HEK293 (cell line): Measurements from ENCODE around the gene COL9A3.

Source experiments
- CTCF ChIA-PET: fragments of 350-600 bp; formaldehyde crosslinking; extraction: SDS; loops from one replicate; lab custom pipeline; 2021; ENCODE audit warnings: antibody characterized with exemption; lab: Yijun Ruan, JAX
- POLR2A ChIA-PET: fragments of 300-600 bp; formaldehyde crosslinking; extraction: SDS; loops from one replicate; lab custom pipeline; 2020; ENCODE audit warnings: antibody characterized with exemption, inconsistent platforms; lab: Yijun Ruan, JAX
- H3K27ac ChIP-seq: fragments of 200-500 bp; sonication (Bioruptor generic); 2 replicates; pipeline ENCODE4 v1.5.1; 2014; ENCODE audit warnings: low read depth, low read length, control low read depth, inconsistent platforms; ENCODE audit errors: extremely low read depth
- H3K36me3 ChIP-seq, 2 experiments: fragments of 200-500 bp in 1 of 2; sonication (Bioruptor generic) in 1 of 2; 1 replicate in 1 of 2; 2 replicates in 1 of 2; pipeline ENCODE4 v1.5.1; 2014 to 2017; ENCODE audit warnings: inconsistent platforms in 2 of 2, low read length in 2 of 2; ENCODE audit not compliant: control insufficient read depth in 2 of 2, insufficient read depth in 1 of 2
- H3K4me1 ChIP-seq: fragments of 200-500 bp; sonication (Bioruptor generic); 2 replicates; pipeline ENCODE4 v1.5.1; 2014; ENCODE audit warnings: mild to moderate bottlenecking, low read length, inconsistent platforms; ENCODE audit not compliant: control insufficient read depth, insufficient read depth
- H3K4me3 ChIP-seq: 2 replicates; pipeline ENCODE4 v1.5.1; 2011; ENCODE audit warnings: low read depth, mild to moderate bottlenecking, control low read depth, low read length, moderate library complexity
- H3K9me3 ChIP-seq: fragments of 200-500 bp; sonication (Bioruptor generic); 2 replicates; pipeline ENCODE4 v1.5.1; 2014; ENCODE audit warnings: low read depth, low read length, inconsistent platforms; ENCODE audit not compliant: control insufficient read depth, insufficient read depth
- EGR2 ChIP-seq: fragments of 450-650 bp; formaldehyde crosslinking; IDR thresholded peaks from 2 replicates; pipeline ENCODE4 v1.5.1; 2016; ENCODE audit warnings: low read depth, missing biosample characterization, missing genetic modification characterization
- ELK4 ChIP-seq: IDR thresholded peaks from 2 replicates; pipeline ENCODE4 v1.6.1; 2011; ENCODE audit warnings: mild to moderate bottlenecking, low read depth, low read length, borderline replicate concordance
- GLIS2 ChIP-seq: fragments of 450-650 bp; formaldehyde crosslinking; IDR thresholded peaks from 2 replicates; pipeline ENCODE4 v1.5.1; 2016; ENCODE audit warnings: missing biosample characterization, missing genetic modification characterization
- KLF1 ChIP-seq: fragments of 450-650 bp; formaldehyde crosslinking; IDR thresholded peaks from 2 replicates; pipeline ENCODE4 v1.5.1; 2016; ENCODE audit warnings: missing biosample characterization, missing genetic modification characterization
- KLF7 ChIP-seq: fragments of 450-650 bp; formaldehyde crosslinking; IDR thresholded peaks from 2 replicates; pipeline ENCODE4 v1.5.1; 2016; ENCODE audit warnings: missing biosample characterization, missing genetic modification characterization, borderline replicate concordance
- KLF9 ChIP-seq: fragments of 450-650 bp; formaldehyde crosslinking; IDR thresholded peaks from 2 replicates; pipeline ENCODE4 v1.5.1; 2016; ENCODE audit warnings: missing biosample characterization, missing genetic modification characterization, low read depth
- SETDB1 ChIP-seq: IDR thresholded peaks from one replicate; pipeline ENCODE4 v1.6.1; 2017; ENCODE audit warnings: mild to moderate bottlenecking, low read length, moderate library complexity, mixed read lengths; ENCODE audit not compliant: insufficient read length
- SP3 ChIP-seq: fragments of 450-650 bp; formaldehyde crosslinking; IDR thresholded peaks from 2 replicates; pipeline ENCODE4 v1.5.1; 2016; ENCODE audit warnings: missing biosample characterization, missing genetic modification characterization
- SP7 ChIP-seq: fragments of 450-650 bp; formaldehyde crosslinking; IDR thresholded peaks from 2 replicates; pipeline ENCODE4 v1.5.1; 2016; ENCODE audit warnings: missing biosample characterization, missing genetic modification characterization
- ZBTB10 ChIP-seq: fragments of 450-650 bp; formaldehyde crosslinking; IDR thresholded peaks from 2 replicates; pipeline ENCODE4 v1.5.1; 2016; ENCODE audit warnings: missing biosample characterization, missing genetic modification characterization
- ZBTB20 ChIP-seq: fragments of 450-650 bp; formaldehyde crosslinking; IDR thresholded peaks from 2 replicates; pipeline ENCODE4 v1.5.1; 2016; ENCODE audit warnings: missing biosample characterization, missing genetic modification characterization
- ZBTB26 ChIP-seq: fragments of 450-650 bp; formaldehyde crosslinking; optimal IDR thresholded peaks from 2 replicates; pipeline ENCODE3; 2016; ENCODE audit warnings: missing biosample characterization, mild to moderate bottlenecking, missing genetic modification characterization
- ZBTB44 ChIP-seq: fragments of 450-650 bp; IDR thresholded peaks from 2 replicates; pipeline ENCODE4 v1.5.1; 2018; ENCODE audit warnings: missing biosample characterization, mild to moderate bottlenecking, missing genetic modification characterization
- ZBTB8A ChIP-seq: fragments of 450-650 bp; formaldehyde crosslinking; IDR thresholded peaks from 2 replicates; pipeline ENCODE4 v1.5.1; 2016; ENCODE audit warnings: missing biosample characterization, missing genetic modification characterization
- ZIC2 ChIP-seq: fragments of 450-650 bp; formaldehyde crosslinking; IDR thresholded peaks from 2 replicates; pipeline ENCODE4 v1.5.1; 2016; ENCODE audit warnings: missing biosample characterization, missing genetic modification characterization
- ZNF19 ChIP-seq: fragments of 450-650 bp; formaldehyde crosslinking; IDR thresholded peaks from 2 replicates; pipeline ENCODE4; 2016; ENCODE audit warnings: missing biosample characterization, missing genetic modification characterization, low read depth
- ZNF423 ChIP-seq: fragments of 450-650 bp; formaldehyde crosslinking; IDR thresholded peaks from 2 replicates; pipeline ENCODE4 v1.5.1; 2016; ENCODE audit warnings: missing biosample characterization, missing genetic modification characterization
- ZNF561 ChIP-seq: fragments of 450-650 bp; IDR thresholded peaks from 2 replicates; pipeline ENCODE4 v1.5.1; 2018; ENCODE audit warnings: missing biosample characterization, missing genetic modification characterization, borderline replicate concordance
- ZNF626 ChIP-seq: fragments of 450-650 bp; sonication (Bioruptor Pico); formaldehyde crosslinking; IDR thresholded peaks from 2 replicates; pipeline ENCODE4 v1.5.1; 2018; ENCODE audit warnings: missing biosample characterization, missing genetic modification characterization, inconsistent platforms
- ZNF654 ChIP-seq: fragments of 450-650 bp; formaldehyde crosslinking; IDR thresholded peaks from 2 replicates; pipeline ENCODE4 v1.5.1; 2016; ENCODE audit warnings: low read depth, missing biosample characterization, missing genetic modification characterization
- ZNF660 ChIP-seq: fragments of 450-650 bp; IDR thresholded peaks from 2 replicates; pipeline ENCODE4 v1.5.1; 2018; ENCODE audit warnings: missing biosample characterization, mild to moderate bottlenecking, missing genetic modification characterization
- ZNF76 ChIP-seq: fragments of 450-650 bp; formaldehyde crosslinking; IDR thresholded peaks from 2 replicates; pipeline ENCODE4; 2016; ENCODE audit warnings: low read depth, missing biosample characterization, missing genetic modification characterization, borderline replicate concordance
- ZSCAN16 ChIP-seq: fragments of 450-650 bp; formaldehyde crosslinking; IDR thresholded peaks from 2 replicates; pipeline ENCODE4 v1.5.1; 2016; ENCODE audit warnings: missing biosample characterization, missing genetic modification characterization

The COL9A3 gene

GRCh38 chr20:62861726-62862336 lies 45.0 kb downstream of the COL9A3 start, which contains the start of gene TCFL5 (continued):
- 0 out of 2 replicates have a peak, but pooled peaks have one; percentile 37 for TF ChIP-seq ZBTB44 (tag by site-specific recombination)
- TF ChIP-seq KLF9 (tag by site-specific recombination), result peak; percentile 93
- TF ChIP-seq ZNF423 (tag by site-specific recombination), result peak; percentile 99
- TF ChIP-seq ZIC2 (tag by site-specific recombination), result peak; percentile 98
- no peak for TF ChIP-seq ELK4
- TF ChIP-seq ZBTB10 (tag by site-specific recombination), result peak; percentile 84
- TF ChIP-seq EGR2 (tag by site-specific recombination), result 0 out of 2 replicates have a peak, but pooled peaks have one; percentile 32
- no peak for TF ChIP-seq ZNF626
- peak; percentile 27; the same call in 1 of the 2 replicates for TF ChIP-seq ZNF76
- TF ChIP-seq SP3 (tag by site-specific recombination), result peak; percentile 83
- TF ChIP-seq ZBTB20 (tag by site-specific recombination), result peak; percentile 81
- TF ChIP-seq ZSCAN16 (tag by site-specific recombination), result no peak
- TF ChIP-seq ZNF660 (tag by site-specific recombination), result no peak
- peak; percentile 66; the same call in 1 of the 2 replicates for TF ChIP-seq SP7 (tag by site-specific recombination)
- TF ChIP-seq KLF7, result no peak
- TF ChIP-seq GLIS2 (tag by site-specific recombination), result peak; percentile 25; the same call in 1 of the 2 replicates
- peak; percentile 79; the same call in 1 of the 2 replicates for TF ChIP-seq ZNF561 (tag by site-specific recombination)
- TF ChIP-seq ZBTB8A (tag by site-specific recombination), result peak; percentile 66
- TF ChIP-seq ZBTB26 (tag by site-specific recombination), result peak; percentile 70
- TF ChIP-seq ZNF19 (tag by site-specific recombination), result no peak
- TF ChIP-seq KLF1, result peak; percentile 87

GRCh38 chr20:62864207-62864606 lies 47.4 kb downstream of the COL9A3 start:
- peaks cover 0 to 2% of the 10 kb centered on the region in 2 experiments; a peak in 1 of 3 replicates for H3K36me3 ChIP-seq
- ChIA-PET POLR2A (no interaction called here), CTCF (interaction anchor here (0.6 to 0.9 kb wide), 2 partner anchors 36 to 43 kb away, joined by 3 to 4 read pairs; no protein-coding TSS in a partner anchor)
- H3K4me1 ChIP-seq, result no peaks in the 10 kb centered on the region
- no peak overlapping the region for H3K4me3 ChIP-seq
- H3K9me3 ChIP-seq, result no peaks in the 10 kb centered on the region
- no peak for TF ChIP-seq ZNF654 (tag by site-specific recombination)
- peak; percentile 63 for TF ChIP-seq SETDB1
- H3K27ac ChIP-seq, result no peak overlapping the region
